ENCODE results near the gene KIAA0319L.

GRCh38 chr1:35590476-35591040, 33.4 kb upstream of the KIAA0319L start:
- TF ChIP-seq, protein P1, sequence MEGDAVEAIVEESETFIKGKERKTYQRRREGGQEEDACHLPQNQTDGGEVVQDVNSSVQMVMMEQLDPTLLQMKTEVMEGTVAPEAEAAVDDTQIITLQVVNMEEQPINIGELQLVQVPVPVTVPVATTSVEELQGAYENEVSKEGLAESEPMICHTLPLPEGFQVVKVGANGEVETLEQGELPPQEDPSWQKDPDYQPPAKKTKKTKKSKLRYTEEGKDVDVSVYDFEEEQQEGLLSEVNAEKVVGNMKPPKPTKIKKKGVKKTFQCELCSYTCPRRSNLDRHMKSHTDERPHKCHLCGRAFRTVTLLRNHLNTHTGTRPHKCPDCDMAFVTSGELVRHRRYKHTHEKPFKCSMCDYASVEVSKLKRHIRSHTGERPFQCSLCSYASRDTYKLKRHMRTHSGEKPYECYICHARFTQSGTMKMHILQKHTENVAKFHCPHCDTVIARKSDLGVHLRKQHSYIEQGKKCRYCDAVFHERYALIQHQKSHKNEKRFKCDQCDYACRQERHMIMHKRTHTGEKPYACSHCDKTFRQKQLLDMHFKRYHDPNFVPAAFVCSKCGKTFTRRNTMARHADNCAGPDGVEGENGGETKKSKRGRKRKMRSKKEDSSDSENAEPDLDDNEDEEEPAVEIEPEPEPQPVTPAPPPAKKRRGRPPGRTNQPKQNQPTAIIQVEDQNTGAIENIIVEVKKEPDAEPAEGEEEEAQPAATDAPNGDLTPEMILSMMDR (IDR thresholded peaks at IDR 0.05; ENCODE audit: borderline replicate concordance, extremely low read depth, low read length, poor library complexity, severe bottlenecking), result no peak
- no peak for TF ChIP-seq EZH2 (IDR thresholded peaks at IDR 0.05; ENCODE audit: borderline replicate concordance, low read depth, low read length, severe bottlenecking)
